Liver (tissue), 9 donors: ENCODE results near the gene CDC27. TPM values are rescaled to one million over a fixed set of nuclear protein-coding genes. Genes with fewer than 3 reads are reported as not detected.
"Not testable (repeated sequence)": the region's sequence is repeated elsewhere in the genome, so short reads cannot be mapped to it uniquely, and the experiment has no call there.

ENCODE experiments used
- DNase-seq: peaks from one replicate; pipeline ENCODE4 v3.0.0-alpha.2; 2017; ENCODE audit warnings: low spot score
- H3K27ac ChIP-seq, 2 donors: one replicate each; pipeline ENCODE4 v1.7.0; 2013; ENCODE audit warnings: inconsistent platforms in 2 of 2, low read length in 2 of 2, control low read depth in 1 of 2, low read depth in 1 of 2, mild to moderate bottlenecking in 1 of 2
- H3K27me3 ChIP-seq, 4 donors: one replicate each; pipeline versions ENCODE4 v1.6.1 to v1.7.0; 2013; ENCODE audit warnings: low read length in 3 of 4, inconsistent platforms in 1 of 4, mild to moderate bottlenecking in 1 of 4, moderate library complexity in 1 of 4; ENCODE audit not compliant: control insufficient read depth in 4 of 4, insufficient read depth in 4 of 4
- H3K36me3 ChIP-seq, 4 donors: one replicate each; pipeline versions ENCODE4 v1.6.1 to v1.7.0; 2013; ENCODE audit warnings: low read length in 3 of 4, mild to moderate bottlenecking in 3 of 4, low read depth in 1 of 4, moderate library complexity in 1 of 4; ENCODE audit not compliant: control insufficient read depth in 4 of 4, insufficient read depth in 3 of 4
- H3K4me1 ChIP-seq, 4 donors: one replicate each; pipeline versions ENCODE4 v1.6.1 to v1.7.0; 2013; ENCODE audit warnings: low read length in 3 of 4, mild to moderate bottlenecking in 3 of 4, moderate library complexity in 1 of 4; ENCODE audit not compliant: control insufficient read depth in 4 of 4, insufficient read depth in 4 of 4
- H3K4me3 ChIP-seq, 3 donors: one replicate each; pipeline versions ENCODE4 v1.6.1 to v1.7.0; 2013; ENCODE audit warnings: low read length in 3 of 3, control low read depth in 1 of 3, low read depth in 1 of 3, mild to moderate bottlenecking in 1 of 3
- H3K9ac ChIP-seq, 2 donors: one replicate each; pipeline ENCODE4 v1.7.0; 2013; ENCODE audit warnings: low read length in 2 of 2, mild to moderate bottlenecking in 2 of 2, moderate library complexity in 2 of 2, control low read depth in 1 of 2, low read depth in 1 of 2
- H3K9me3 ChIP-seq, 4 donors: one replicate each; pipeline versions ENCODE4 v1.6.1 to v1.7.0; 2013; ENCODE audit warnings: low read length in 3 of 4; ENCODE audit not compliant: control insufficient read depth in 4 of 4
- ATF3 ChIP-seq: IDR thresholded peaks from 2 replicates; pipeline ENCODE4 v1.6.1; 2016; ENCODE audit warnings: antibody characterized with exemption
- CTCF ChIP-seq: fragments of 150-350 bp; IDR thresholded peaks from 2 replicates; pipeline ENCODE4 v1.5.1; 2017; ENCODE audit warnings: improper control_type of control experiment, low read depth, low read length; ENCODE audit not compliant: missing input control
- EGR1 ChIP-seq, 2 donors: IDR thresholded peaks; 2 replicates each; pipeline ENCODE4 v1.6.1; 2016 to 2018; ENCODE audit warnings: antibody characterized with exemption in 2 of 2, low read depth in 2 of 2
- FOXA2 ChIP-seq: IDR thresholded peaks from 2 replicates; pipeline ENCODE4 v1.6.1; 2016; ENCODE audit warnings: antibody characterized with exemption
- HNF4A ChIP-seq, 2 donors: conservative IDR thresholded peaks; 2 replicates each; pipeline ENCODE4 v1.6.1; 2016; ENCODE audit warnings: antibody characterized with exemption in 2 of 2, mild to moderate bottlenecking in 2 of 2
- HNF4G ChIP-seq: IDR thresholded peaks from 2 replicates; pipeline ENCODE4 v1.6.1; 2016; ENCODE audit warnings: antibody characterized with exemption
- JUND ChIP-seq, 2 donors: IDR thresholded peaks; 2 replicates each; pipeline ENCODE4 v1.6.1; 2016; ENCODE audit warnings: antibody characterized with exemption in 2 of 2
- MAX ChIP-seq: IDR thresholded peaks from 2 replicates; pipeline ENCODE4 v1.6.1; 2016; ENCODE audit warnings: antibody characterized with exemption
- NR2F2 ChIP-seq: IDR thresholded peaks from 2 replicates; pipeline ENCODE4 v1.6.1; 2016; ENCODE audit warnings: antibody characterized with exemption
- RAD21 ChIP-seq, 2 donors: IDR thresholded peaks; 2 replicates each; pipeline ENCODE4 v1.6.1; 2016; ENCODE audit warnings: antibody characterized with exemption in 2 of 2, mild to moderate bottlenecking in 2 of 2
- REST ChIP-seq: IDR thresholded peaks from 2 replicates; pipeline ENCODE4 v1.6.1; 2016; ENCODE audit warnings: antibody characterized with exemption, mild to moderate bottlenecking
- RXRA ChIP-seq, 2 donors: IDR thresholded peaks; 2 replicates each; pipeline ENCODE4 v1.6.1; 2017 to 2018; ENCODE audit warnings: antibody characterized with exemption in 2 of 2, mild to moderate bottlenecking in 1 of 2
- SP1 ChIP-seq: IDR thresholded peaks from 2 replicates; pipeline ENCODE4 v1.6.1; 2018; ENCODE audit warnings: antibody characterized with exemption, mild to moderate bottlenecking
- TAF1 ChIP-seq: conservative IDR thresholded peaks from 2 replicates; pipeline ENCODE4 v1.6.1; 2016; ENCODE audit warnings: antibody characterized with exemption, mild to moderate bottlenecking
- YY1 ChIP-seq: IDR thresholded peaks from 2 replicates; pipeline ENCODE4 v1.6.1; 2016; ENCODE audit warnings: antibody characterized with exemption, mild to moderate bottlenecking
- WGBS: extraction: QIAGEN DNeasy Blood & Tissue Kit; methylation state at CpG from one replicate; pipeline ENCODE4 v1.1.7; 2013; 5-methylcytosine and 5-hydroxymethylcytosine counted together
- polyA plus RNA-seq, 2 donors: library from polyadenylated mRNA; stranded (reverse) in 1 of 2; unstranded in 1 of 2; fragments of 200-250 nt in 1 of 2; fragments of >200 nt in 1 of 2; fragmentation: Nextera tagmentation in 1 of 2; extraction: Ambion mirVana in 1 of 2; gene quantifications; one replicate each; pipeline versions ENCODE4 v1.2.1 to v1.2.3, GENCODE V29; 2013 to 2015
- total RNA-seq, 2 donors: library from RNA; depleted of rRNA; stranded (reverse); fragments of >200 nt; gene quantifications; one replicate each; pipeline ENCODE4 v1.2.3, GENCODE V29; 2014
- donor health status: healthy.
- donor health status: healthy.
- donor health status: healthy.
- donor health status: healthy.
- donor health status: healthy.

The CDC27 gene
- total and polyA plus RNA-seq, 4 donors: 16.8 to 148 (median 27.1) TPM

GRCh38 chr17:47077576-47077975 lies 111.5 kb downstream of the CDC27 start:
- no peaks in the 10 kb centered on the region for H3K27me3 ChIP-seq
- no peak overlapping the region for H3K4me3 ChIP-seq
- 94% methylated on average over 2 of the region's 2 CpGs for WGBS
- H3K36me3 ChIP-seq: no peaks in the 10 kb centered on the region
- H3K27ac ChIP-seq: no peak overlapping the region
- H3K4me1 ChIP-seq: no peaks in the 10 kb centered on the region
- TF ChIP-seq HNF4A (conservative IDR thresholded peaks at IDR 0.05) (no peak), YY1 (no peak)
- no peaks in the 10 kb centered on the region for H3K9me3 ChIP-seq
- no peak overlapping the region for H3K9ac ChIP-seq
- DNase-seq: no peak

- H3K36me3 ChIP-seq: no peaks in the 10 kb centered on the region
- no peak for TF ChIP-seq FOXA2
- no peak for TF ChIP-seq RAD21 (IDR thresholded peaks at IDR 0.05)
- no peak for TF ChIP-seq JUND (IDR thresholded peaks at IDR 0.05)
- no peak for TF ChIP-seq YY1
- H3K27ac ChIP-seq: no peak overlapping the region
- no peaks in the 10 kb centered on the region for H3K9me3 ChIP-seq
- WGBS: 96% methylated on average over 1 of the region's 1 CpG
- H3K27me3 ChIP-seq: no peaks in the 10 kb centered on the region
- DNase-seq: no peak
- no peak overlapping the region for H3K9ac ChIP-seq
- peaks cover 0 to 2% (median 0%) of the 10 kb centered on the region in 4 donors for H3K4me1 ChIP-seq
- H3K4me3 ChIP-seq: no peak overlapping the region
Observed at GRCh38 chr17:47076171-47076570, 112.9 kb downstream of the CDC27 start.

GRCh38 chr17:47074361-47074760 lies 114.7 kb downstream of the CDC27 start:
- H3K27ac ChIP-seq, DNase-seq, H3K9me3 ChIP-seq, H3K36me3 ChIP-seq, H3K4me3 ChIP-seq, H3K27me3 ChIP-seq, H3K4me1 ChIP-seq, H3K9ac ChIP-seq: not testable (repeated sequence)
- 93% methylated on average over 1 of the region's 1 CpG for WGBS

- not testable (repeated sequence) for H3K27ac ChIP-seq, H3K4me3 ChIP-seq, H3K36me3 ChIP-seq, H3K9ac ChIP-seq, H3K27me3 ChIP-seq, H3K9me3 ChIP-seq, DNase-seq, H3K4me1 ChIP-seq
- 99% methylated on average over 4 of the region's 4 CpGs for WGBS
Observed at GRCh38 chr17:47073629-47074028, 115.5 kb downstream of the CDC27 start.

GRCh38 chr17:47072886-47073285 lies 116.2 kb downstream of the CDC27 start:
- Histone ChIP-seq H3K4me1 (peaks cover 0 to 2% (median 0%) of the 10 kb centered on the region in 4 donors), H3K27me3 (no peaks in the 10 kb centered on the region), H3K4me3 (no peak overlapping the region), H3K36me3 (no peaks in the 10 kb centered on the region), H3K9ac (no peak overlapping the region), H3K9me3 (no peaks in the 10 kb centered on the region), H3K27ac (no peak overlapping the region)
- WGBS: 83% methylated on average over 5 of the region's 5 CpGs
- no peak for DNase-seq
- TF ChIP-seq NR2F2 (no peak), SP1 (no peak), REST (no peak), ATF3 (no peak), MAX (no peak), EGR1 (IDR thresholded peaks at IDR 0.05; ENCODE audit: low read depth in 2 of 2) (no peak), HNF4A (conservative IDR thresholded peaks at IDR 0.05) (no peak), TAF1 (no peak), RAD21 (IDR thresholded peaks at IDR 0.05) (no peak), CTCF (no peak), YY1 (no peak), RXRA (IDR thresholded peaks at IDR 0.05) (no peak), HNF4G (no peak), FOXA2 (no peak)
